ENCODE measurements around the gene MRPL18.
"Not testable (repeated sequence)": the region's sequence is repeated elsewhere in the genome, so short reads cannot be mapped to it uniquely, and the experiment has no call there.

MRPL18 gene

GRCh38 chr6:159772196-159772595 lies 18.1 kb upstream of the MRPL18 start:
- DNase-seq (ENCODE audit: low spot score), result no peak

GRCh38 chr6:159777240-159777904 lies 12.9 kb upstream of the MRPL18 start:
- DNase-seq (ENCODE audit: low spot score), result no peak

- DNase-seq (ENCODE audit: low spot score), result no peak
Measured at GRCh38 chr6:159778131-159778530, 12.1 kb upstream of the MRPL18 start.

GRCh38 chr6:159778542-159779103 lies 11.6 kb upstream of the MRPL18 start:
- DNase-seq (ENCODE audit: low spot score), result no peak

- DNase-seq (ENCODE audit: low spot score), result no peak
Measured at GRCh38 chr6:159788276-159788675, 2.0 kb upstream of the MRPL18 start.

GRCh38 chr6:159788753-159789376 lies 1.4 kb upstream of the MRPL18 start:
- DNase-seq (ENCODE audit: low spot score), result no peak

- peak; percentile 100 for DNase-seq (ENCODE audit: low spot score)
Measured at GRCh38 chr6:159789377-159790148, 704 bp upstream of the MRPL18 start, which contains the start of gene TCP1. TSS of gene TCP1 (minus strand) at chr6:159789602. CDS start at chr6:159789468, 134 bp downstream.

DNA sequence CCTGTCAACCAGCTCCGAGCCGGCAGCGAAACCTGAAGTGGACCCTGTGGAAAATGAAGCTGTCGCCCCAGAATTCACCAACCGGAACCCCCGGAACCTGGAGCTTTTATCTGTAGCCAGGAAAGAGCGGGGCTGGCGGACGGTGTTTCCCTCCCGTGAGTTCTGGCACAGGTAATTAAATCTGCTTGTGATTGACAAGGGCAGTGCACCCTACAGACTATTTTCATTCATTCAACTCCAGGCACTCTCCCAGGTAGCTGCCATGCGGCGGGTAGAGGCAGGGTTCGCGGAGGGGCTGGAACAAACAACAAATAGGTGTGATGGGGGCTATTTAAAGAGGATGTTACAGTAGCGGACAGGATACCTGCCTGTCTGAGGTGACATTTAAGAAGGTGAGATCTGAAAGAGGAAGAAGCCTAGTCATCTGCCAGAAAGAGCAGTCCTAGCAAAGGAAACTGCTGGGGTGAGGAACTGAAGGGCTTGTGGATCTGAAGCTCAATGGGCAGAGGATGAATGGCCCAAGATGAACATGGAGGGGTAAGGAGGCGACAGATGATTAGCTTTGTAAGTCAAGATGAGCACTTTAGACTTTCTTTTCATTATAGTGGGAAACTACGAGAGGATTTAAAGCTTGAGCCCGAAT lies 810 bp downstream of the MRPL18 start:
- no peak for DNase-seq (ENCODE audit: low spot score)

- DNase-seq (ENCODE audit: low spot score), result not testable (repeated sequence)
Measured at GRCh38 chr6:159794976-159795375, 4.7 kb downstream of the MRPL18 start.

DNA sequence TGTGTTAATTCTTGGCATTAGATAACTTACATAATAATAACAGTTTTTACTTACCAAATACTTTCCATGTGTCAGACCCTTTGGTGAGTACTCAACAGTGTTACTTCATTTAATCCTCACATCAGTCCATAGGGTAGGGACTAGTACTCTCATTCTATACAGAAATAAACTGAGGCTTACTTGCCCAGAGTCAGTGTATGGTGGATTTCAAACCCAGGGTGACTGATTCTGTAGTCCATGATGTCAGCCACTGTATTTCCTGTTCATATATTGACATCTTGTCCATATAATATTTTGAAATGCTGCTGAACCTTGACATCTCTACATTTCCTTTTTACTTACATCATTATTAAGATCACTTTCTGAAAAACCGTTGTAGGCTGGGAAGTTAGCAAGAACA lies 7.3 kb downstream of the MRPL18 start:
- DNase-seq (ENCODE audit: low spot score), result no peak

- no peak for DNase-seq (ENCODE audit: low spot score)
Measured at GRCh38 chr6:159800141-159800865, 10.0 kb downstream of the MRPL18 start, which contains the start of gene PNLDC1. TSS of gene PNLDC1 (plus strand) at chr6:159800276. CDS start at chr6:159800308, 32 bp downstream.

DNA sequence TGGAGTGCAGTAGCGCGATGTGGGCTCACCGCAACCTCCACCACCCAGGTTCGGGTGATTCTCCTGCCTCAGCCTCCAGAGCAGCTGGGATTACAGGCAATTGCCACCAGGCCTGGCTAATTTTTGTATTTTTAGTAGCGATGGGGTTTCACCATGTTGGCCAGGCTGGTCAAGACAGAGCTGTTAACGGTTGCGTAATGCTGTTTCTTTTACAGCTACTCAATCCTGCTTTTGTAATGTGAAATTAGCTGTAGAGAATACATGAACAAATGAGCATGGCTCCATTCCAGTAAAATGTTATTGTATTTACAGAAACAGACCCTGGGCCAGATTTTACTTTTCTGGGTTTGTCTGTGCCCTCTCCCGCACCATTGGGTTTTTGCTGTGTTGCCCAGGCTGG lies 11.7 kb downstream of the MRPL18 start:
- no peak for DNase-seq (ENCODE audit: low spot score)

- no peak for DNase-seq (ENCODE audit: low spot score)
Measured at GRCh38 chr6:159804504-159804903, 14.2 kb downstream of the MRPL18 start.

DNA sequence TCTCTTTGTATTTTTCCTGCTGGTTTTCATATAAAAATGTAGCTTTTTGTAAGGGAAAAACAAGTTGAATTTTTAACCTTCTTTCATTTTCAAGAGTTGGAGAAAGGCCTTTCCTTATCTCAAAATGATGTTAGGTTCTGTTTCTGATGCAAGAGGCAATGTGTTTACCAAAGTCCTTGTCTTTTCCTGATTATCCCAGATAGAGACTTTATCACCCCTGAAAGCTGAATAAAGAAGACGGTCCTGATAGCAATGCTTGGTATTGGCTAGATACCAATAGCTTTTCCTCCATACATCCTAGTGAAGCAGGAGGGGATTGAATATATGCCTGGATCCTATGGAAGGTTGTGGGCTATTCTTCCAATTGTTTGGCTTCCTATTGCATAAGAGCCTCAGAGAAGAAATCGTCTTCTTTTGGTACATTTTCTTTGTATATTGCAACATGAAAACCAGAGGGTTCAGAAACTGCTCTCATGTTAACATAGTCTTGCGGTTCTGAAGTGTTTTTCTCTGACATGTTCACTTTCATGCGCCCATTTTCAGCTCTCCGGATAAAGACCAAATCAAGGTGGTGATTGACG lies 15.3 kb downstream of the MRPL18 start:
- no peak for DNase-seq (ENCODE audit: low spot score)

GRCh38 chr6:159806021-159806458 lies 15.8 kb downstream of the MRPL18 start:
- no peak for DNase-seq (ENCODE audit: low spot score)

DNA sequence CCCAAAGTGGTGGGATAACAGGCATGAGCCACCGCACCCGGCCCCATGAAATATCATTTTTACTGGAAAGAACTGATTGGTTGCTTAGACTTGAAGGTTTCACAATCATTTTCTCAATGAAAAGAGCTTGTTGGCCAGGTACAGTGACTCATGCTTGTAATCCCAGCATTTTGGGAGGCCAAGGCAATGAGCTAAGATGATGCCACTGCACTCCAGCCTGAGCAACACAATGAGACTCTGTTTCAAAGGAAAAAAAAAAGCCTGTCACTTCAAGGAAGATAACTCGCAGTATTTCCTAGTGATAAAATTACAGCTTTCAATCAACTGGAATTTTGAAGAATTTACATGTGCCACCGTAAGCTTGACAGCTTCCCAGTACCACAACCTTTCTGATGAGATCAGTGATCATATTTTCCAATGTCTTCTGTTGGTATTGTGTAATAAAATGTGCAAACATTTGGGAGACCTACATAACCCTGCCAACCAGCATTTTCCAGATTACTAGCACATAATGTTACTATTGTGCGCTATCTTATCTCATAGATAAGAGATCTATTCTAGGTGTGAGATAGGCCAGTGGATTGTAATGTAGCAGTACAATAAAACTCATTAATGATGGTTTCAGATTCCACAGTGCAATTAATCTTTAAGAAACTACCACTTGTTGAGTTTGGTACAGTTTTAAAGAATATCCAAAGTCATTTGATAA lies 17.0 kb downstream of the MRPL18 start:
- DNase-seq (ENCODE audit: low spot score), result peak; percentile 38

- DNase-seq (ENCODE audit: low spot score), result peak; percentile 75
Measured at GRCh38 chr6:159808647-159809046, 18.4 kb downstream of the MRPL18 start.

- DNase-seq (ENCODE audit: low spot score), result no peak
Measured at GRCh38 chr6:159809149-159809548, 18.9 kb downstream of the MRPL18 start.

GRCh38 chr6:159813781-159814180 lies 23.5 kb downstream of the MRPL18 start:
- DNase-seq (ENCODE audit: low spot score), result no peak

- DNase-seq (ENCODE audit: low spot score), result no peak
Measured at GRCh38 chr6:159815410-159815809, 25.1 kb downstream of the MRPL18 start.
